ENCODE measurements around the gene TRNAU1AP.
"Not testable (repeated sequence)": the region's sequence is repeated elsewhere in the genome, so short reads cannot be mapped to it uniquely, and the experiment has no call there.

TRNAU1AP gene

DNA sequence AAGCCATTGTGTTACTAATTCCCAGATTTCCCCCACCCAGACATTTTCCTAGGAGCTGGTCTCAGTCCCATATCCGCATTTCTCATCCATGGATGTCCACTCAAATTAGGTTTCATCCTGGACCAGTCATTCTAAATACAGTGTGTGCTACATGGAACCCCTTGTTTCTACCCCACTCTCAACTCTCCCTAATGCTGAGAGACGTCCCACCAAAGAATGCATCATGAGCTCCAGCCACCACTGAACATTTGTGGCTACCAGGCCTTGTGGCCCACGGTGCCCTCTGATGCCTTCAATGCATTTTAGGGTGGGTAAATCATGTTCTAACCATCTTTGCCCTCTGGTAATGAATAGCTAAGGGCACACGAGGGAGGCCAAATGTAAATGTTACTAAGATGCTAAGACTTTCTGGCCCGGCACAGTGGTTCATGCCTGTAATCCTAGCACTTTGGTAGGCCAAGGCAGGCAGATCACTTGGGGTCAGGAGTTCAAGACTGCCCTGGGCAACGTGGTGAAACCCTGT is 25.9 kb downstream of the TRNAU1AP start:
- DNase-seq: no peak

DNA sequence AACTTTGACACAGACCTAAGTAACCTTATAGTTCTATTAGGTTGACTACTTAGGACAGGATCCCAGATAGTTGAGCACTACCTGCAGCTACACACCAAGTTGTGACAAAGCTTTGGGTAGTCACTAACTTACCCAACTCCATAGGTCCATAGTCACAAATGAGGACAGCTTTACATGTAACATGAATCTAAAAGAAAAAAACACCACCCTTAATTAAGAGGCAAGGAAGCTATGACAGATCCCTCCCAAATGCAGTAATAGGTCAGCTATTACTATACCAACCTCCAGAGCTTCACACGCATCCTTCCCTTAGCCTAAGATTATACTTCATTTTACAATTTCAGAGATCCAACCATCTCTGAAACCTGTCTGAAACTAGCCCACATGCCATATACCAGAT is 26.5 kb downstream of the TRNAU1AP start:
- no peak for DNase-seq

- peak; percentile 58 to 66 for DNase-seq
Measured at GRCh38 chr1:28580722-28581530, 28.0 kb downstream of the TRNAU1AP start.

DNA sequence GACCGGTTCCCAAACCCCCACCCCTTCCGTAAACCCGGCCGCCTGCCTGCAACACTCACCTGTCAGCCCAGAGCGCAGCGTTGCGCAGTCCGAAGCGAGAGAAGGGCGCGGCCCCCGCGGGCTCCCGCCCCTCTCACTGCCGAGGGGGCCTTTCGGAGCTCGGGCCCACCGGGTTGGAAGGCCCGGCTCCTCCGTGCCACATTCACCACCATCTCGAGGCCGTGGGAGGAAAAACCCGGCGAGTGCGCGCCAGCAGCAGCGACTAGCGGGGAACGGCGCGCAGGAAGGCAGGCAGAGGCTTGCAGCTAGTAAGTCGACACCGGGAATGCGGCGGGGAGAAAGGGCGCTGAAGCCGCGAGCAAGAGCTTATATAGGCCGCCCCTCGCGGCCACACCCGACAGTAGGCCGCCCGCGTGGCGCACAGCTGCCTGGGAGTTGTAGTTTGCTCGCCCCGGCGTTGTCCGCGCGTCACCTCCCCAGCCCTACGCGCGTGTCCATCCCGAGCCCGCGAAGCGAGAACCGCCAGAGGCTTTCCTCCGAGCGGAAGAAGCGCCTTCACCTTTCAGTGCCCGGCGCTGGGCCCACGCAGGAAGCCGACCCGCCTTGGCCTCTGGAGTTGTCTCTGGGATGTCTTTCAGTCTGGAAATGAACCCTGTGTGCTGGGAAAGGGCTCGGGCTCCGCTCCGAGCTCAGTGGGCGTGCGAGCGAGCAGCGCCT is 28.8 kb downstream of the TRNAU1AP start:
- peak; percentile 91 to 92 for DNase-seq

GRCh38 chr1:28582248-28582615 is 29.3 kb downstream of the TRNAU1AP start:
- DNase-seq: no peak

DNA sequence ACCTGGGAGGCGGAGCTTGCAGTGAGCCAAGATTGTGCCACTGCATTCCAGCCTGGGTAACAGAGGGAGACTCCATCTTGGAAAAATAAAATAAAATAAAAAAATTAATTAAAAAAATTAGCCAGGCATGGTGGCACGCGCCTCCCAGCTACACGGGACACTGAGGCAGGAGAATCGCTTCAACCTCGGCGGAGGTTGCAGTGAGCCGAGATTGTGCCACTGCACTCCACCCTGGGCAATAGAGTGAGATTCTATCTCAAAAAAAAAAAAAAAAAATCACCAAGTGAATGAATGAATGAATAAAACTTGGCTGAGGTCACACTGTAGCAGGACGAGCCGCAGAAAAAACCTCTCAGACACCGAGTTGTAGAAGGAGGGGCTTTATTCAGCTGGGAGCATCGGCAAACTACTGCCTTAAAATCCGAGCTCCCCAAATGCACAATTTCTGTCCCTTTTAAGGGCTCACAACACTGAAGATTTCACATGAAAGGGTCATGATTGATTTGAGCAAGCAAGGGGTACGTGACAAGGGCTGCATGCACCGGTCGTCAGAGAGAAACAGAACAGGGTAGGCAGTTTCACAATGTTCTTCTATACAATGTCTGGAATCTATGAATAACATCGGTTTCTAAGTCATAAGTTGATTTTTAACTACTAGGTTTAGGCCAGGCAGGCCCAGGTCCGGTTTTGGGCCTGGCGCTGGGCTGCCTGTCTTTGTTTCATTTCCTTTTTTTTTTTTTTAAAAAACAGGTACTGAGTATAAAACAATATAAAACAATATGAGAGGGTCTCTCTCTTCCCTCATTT is 33.9 kb downstream of the TRNAU1AP start:
- DNase-seq: not testable (repeated sequence)

GRCh38 chr1:28591708-28592320 is 38.9 kb downstream of the TRNAU1AP start, which contains the start of gene RAB42:
RAB42 (plus strand) TSS chr1:28592265; CDS start chr1:28592512, 247 bp downstream.
- no peak for DNase-seq

DNA sequence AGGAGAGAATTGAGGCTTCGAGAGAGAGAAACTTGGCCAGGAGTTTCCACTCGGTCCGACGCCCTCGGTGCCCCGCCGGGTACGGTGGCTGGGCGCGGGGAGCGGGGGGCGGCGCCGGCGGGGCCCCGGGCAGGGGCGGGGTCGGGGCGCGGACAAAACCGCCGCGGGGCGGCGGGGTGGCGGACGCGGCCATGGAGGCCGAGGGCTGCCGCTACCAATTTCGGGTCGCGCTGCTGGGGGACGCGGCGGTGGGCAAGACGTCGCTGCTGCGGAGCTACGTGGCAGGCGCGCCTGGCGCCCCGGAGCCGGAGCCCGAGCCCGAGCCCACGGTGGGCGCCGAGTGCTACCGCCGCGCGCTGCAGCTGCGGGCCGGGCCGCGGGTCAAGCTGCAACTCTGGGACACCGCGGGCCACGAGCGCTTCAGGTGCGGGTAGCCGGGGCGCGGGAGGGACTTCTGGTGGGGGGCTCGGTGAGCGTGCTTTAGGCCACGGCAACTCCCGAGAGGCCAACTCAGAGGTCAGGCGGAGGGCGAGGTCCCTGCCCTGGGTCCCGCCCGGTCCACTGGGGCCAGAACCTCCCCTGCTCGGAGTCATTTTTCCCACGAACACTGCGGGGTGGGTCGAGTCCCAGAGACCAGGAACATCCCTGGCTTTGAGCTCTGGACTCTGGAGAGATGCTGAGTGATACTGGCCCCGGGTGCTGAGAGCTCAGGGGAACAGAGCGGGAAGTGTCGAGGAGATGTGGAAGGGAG is 39.6 kb downstream of the TRNAU1AP start:
- no peak for DNase-seq

DNA sequence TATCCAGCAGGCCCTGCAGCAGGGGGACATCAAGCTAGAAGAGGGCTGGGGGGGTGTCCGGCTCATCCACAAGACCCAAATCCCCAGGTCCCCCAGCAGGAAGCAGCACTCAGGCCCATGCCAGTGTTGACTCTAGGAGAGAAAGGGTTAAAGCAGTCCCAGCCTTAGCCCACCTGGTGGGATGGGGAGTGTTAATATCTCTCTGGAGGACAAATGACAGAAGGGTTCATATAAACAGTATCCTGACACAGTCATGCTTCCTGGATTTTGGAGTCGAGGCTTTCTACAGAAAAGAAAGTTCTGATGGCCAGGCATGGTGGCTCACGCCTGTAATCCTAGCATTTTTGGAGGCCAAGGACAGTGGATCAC is 41.1 kb downstream of the TRNAU1AP start:
- DNase-seq: not testable (repeated sequence)

DNA sequence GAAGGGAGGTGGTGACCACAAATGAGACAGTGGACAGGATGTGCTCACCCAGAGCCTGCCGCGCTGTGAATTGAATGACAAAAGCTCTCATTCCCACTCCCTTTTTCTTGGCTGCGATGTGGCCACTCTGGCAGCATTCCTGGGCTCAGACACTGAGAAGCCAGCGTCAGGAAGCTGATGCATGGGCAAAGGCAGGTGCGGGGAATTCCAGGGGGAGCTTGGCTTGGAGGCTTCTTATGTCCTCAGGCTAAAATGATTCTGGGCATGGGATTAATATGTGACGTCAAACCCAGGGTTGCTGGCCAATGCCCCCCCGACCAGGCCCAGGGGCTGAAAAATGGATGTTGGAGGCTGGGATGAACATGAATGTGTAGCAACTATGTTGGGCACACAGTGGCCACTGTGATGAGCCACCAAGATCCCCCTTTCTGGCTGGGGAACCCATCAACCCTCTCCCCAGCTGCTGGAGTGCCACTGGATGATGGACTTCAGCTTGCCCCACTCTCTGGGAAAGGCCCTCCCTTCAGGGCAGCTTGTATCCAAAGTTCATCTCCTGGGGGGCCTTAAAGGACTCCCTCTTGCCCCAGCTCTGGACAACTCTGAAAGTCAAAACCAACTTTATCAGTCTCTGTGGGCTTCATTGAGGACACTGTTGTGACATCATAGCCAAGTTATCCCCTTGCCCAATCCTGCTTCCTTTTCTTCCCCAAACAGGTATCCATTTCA is 42.0 kb downstream of the TRNAU1AP start:
- not testable (repeated sequence) for DNase-seq

DNA sequence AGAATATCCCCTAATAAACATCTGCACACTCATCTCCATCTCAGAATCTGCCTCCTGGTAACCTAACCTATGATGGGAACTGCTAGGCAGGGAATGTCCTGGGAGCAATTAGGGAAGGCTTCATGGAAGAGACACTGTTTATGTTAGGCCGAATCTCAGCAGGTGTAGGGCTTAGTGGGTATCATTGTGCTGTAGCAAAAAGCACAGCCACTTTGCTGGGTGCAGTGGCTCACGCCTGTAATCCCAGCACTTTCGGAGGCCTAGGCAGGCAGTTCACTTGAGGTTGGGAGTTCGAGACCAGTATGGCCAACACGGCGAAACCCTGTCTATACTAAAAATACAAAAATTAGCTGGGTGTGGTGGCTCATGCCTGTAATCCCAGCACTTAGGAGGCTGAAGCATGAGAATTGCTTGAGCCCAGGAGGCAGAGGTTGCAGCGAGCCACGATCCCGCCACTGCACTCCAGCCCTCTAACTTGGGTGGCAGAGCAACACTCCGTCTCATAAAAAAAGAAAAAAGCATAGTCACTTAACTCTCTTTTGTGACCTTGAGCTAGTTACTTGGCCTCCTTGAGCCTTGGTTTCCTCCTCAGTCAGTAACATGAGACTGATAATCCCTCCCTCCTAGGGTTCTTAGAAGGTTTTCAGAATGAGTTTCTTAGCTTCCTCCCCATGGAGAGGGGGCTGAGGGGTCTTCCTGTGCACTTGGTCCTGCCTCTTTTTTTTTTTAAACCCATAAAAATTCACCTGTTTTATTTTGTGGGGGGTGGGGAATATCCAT is 42.7 kb downstream of the TRNAU1AP start:
- no peak for DNase-seq

GRCh38 chr1:28596276-28596675 is 43.4 kb downstream of the TRNAU1AP start:
- not testable (repeated sequence) for DNase-seq

GRCh38 chr1:28601696-28602095 is 48.8 kb downstream of the TRNAU1AP start:
- DNase-seq: no peak

- peak in 1 of 2 experiments; percentile 27 for DNase-seq
Measured at GRCh38 chr1:28602536-28603439, 49.9 kb downstream of the TRNAU1AP start.

- no peak for DNase-seq
Measured at GRCh38 chr1:28604411-28604810, 51.5 kb downstream of the TRNAU1AP start.

DNA sequence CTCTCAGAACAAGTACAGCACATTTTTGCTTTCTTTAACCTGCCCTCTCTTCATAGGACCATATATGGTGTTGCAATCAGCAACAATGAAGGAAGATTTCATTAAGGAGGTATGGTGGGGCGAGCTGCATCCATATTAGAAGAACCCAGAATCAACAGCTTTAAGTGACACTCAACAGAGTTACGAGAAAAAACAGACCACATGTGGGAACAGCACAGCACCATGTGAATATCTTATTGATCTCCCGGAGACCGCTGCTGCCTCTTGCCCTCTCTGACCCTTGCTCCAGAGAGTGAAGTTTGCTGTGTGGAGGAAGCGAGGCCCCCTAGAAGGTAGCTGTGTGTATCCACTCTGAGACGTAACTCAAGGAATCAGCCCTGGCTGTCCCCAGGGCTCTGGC is 52.1 kb downstream of the TRNAU1AP start:
- no peak for DNase-seq

GRCh38 chr1:28606771-28607170 is 53.9 kb downstream of the TRNAU1AP start:
- no peak for DNase-seq

- DNase-seq: no peak
Measured at GRCh38 chr1:28613175-28613574, 60.3 kb downstream of the TRNAU1AP start.

All from activated CD4-positive, alpha-beta T cell treated with anti-CD3 and anti-CD28 coated beads, Interleukin-2, amount 50 U/mL, for 4 hours (primary cell).